Measurements from ENCODE around the gene MAEA.

GRCh38 chr4:1336088-1336491 is 46.4 kb downstream of the MAEA start:
- TF ChIP-seq EZH2 (IDR thresholded peaks at IDR 0.05; ENCODE audit: low read depth, unreplicated experiment): no peak
- TF ChIP-seq, protein P1, sequence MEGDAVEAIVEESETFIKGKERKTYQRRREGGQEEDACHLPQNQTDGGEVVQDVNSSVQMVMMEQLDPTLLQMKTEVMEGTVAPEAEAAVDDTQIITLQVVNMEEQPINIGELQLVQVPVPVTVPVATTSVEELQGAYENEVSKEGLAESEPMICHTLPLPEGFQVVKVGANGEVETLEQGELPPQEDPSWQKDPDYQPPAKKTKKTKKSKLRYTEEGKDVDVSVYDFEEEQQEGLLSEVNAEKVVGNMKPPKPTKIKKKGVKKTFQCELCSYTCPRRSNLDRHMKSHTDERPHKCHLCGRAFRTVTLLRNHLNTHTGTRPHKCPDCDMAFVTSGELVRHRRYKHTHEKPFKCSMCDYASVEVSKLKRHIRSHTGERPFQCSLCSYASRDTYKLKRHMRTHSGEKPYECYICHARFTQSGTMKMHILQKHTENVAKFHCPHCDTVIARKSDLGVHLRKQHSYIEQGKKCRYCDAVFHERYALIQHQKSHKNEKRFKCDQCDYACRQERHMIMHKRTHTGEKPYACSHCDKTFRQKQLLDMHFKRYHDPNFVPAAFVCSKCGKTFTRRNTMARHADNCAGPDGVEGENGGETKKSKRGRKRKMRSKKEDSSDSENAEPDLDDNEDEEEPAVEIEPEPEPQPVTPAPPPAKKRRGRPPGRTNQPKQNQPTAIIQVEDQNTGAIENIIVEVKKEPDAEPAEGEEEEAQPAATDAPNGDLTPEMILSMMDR (conservative IDR thresholded peaks at IDR 0.05; ENCODE audit: low read depth in 2 of 2): no peak
- TF ChIP-seq POLR2AphosphoS5 (IDR thresholded peaks at IDR 0.05; ENCODE audit: low read depth): no peak
- TF ChIP-seq, protein P2, sequence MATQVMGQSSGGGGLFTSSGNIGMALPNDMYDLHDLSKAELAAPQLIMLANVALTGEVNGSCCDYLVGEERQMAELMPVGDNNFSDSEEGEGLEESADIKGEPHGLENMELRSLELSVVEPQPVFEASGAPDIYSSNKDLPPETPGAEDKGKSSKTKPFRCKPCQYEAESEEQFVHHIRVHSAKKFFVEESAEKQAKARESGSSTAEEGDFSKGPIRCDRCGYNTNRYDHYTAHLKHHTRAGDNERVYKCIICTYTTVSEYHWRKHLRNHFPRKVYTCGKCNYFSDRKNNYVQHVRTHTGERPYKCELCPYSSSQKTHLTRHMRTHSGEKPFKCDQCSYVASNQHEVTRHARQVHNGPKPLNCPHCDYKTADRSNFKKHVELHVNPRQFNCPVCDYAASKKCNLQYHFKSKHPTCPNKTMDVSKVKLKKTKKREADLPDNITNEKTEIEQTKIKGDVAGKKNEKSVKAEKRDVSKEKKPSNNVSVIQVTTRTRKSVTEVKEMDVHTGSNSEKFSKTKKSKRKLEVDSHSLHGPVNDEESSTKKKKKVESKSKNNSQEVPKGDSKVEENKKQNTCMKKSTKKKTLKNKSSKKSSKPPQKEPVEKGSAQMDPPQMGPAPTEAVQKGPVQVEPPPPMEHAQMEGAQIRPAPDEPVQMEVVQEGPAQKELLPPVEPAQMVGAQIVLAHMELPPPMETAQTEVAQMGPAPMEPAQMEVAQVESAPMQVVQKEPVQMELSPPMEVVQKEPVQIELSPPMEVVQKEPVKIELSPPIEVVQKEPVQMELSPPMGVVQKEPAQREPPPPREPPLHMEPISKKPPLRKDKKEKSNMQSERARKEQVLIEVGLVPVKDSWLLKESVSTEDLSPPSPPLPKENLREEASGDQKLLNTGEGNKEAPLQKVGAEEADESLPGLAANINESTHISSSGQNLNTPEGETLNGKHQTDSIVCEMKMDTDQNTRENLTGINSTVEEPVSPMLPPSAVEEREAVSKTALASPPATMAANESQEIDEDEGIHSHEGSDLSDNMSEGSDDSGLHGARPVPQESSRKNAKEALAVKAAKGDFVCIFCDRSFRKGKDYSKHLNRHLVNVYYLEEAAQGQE (IDR thresholded peaks at IDR 0.05; ENCODE audit: unreplicated experiment): no peak
- TF ChIP-seq ETS1 (IDR thresholded peaks at IDR 0.05): no peak
- TF ChIP-seq JUNB (IDR thresholded peaks at IDR 0.05; ENCODE audit: unreplicated experiment): no peak
- no peak for TF ChIP-seq CREB1 (CRISPR knock-in tag; IDR thresholded peaks at IDR 0.05; ENCODE audit: low read depth)
- no peak for TF ChIP-seq EZH2phosphoT487 (IDR thresholded peaks at IDR 0.05; ENCODE audit: unreplicated experiment)
- TF ChIP-seq ZNF331 (CRISPR knock-in tag; IDR thresholded peaks at IDR 0.05; ENCODE audit: low read depth): no peak
- TF ChIP-seq ZNF114 (CRISPR knock-in tag; IDR thresholded peaks at IDR 0.05): no peak
- TF ChIP-seq NANOG (IDR thresholded peaks at IDR 0.05; ENCODE audit: borderline replicate concordance): no peak
